Vagina (tissue), 2 donors: ENCODE data around the gene DEFB126.
"Not testable (repeated sequence)": the region's sequence is repeated elsewhere in the genome, so short reads cannot be mapped to it uniquely, and the experiment has no call there.

Experiments
- CTCF ChIP-seq, 3 experiments: fragments of 450-650 bp in 2 of 3; fragments of 200-600 bp in 1 of 3; sonication (generic) in 1 of 3; IDR thresholded peaks; one replicate each; pipeline ENCODE4 v1.5.1; 2017 to 2019; ENCODE audit warnings: antibody characterized with exemption in 3 of 3, mild to moderate bottlenecking in 2 of 3, moderate library complexity in 2 of 3
- POLR2A ChIP-seq, 2 donors: fragments of 450-650 bp; IDR thresholded peaks; one replicate each; pipeline ENCODE4 v1.6.1; 2017; ENCODE audit warnings: antibody characterized with exemption in 2 of 2, mild to moderate bottlenecking in 2 of 2, moderate library complexity in 2 of 2

GRCh38 chr20:97691-98090 is 44.7 kb upstream of the DEFB126 start:
- not testable (repeated sequence) for TF ChIP-seq CTCF, POLR2A (IDR thresholded peaks at IDR 0.05)
